Panc1 (cell line): ENCODE results near the gene MINAR2. TPM values are rescaled to one million over a fixed set of nuclear protein-coding genes. Genes with fewer than 3 reads are reported as not detected.

Source experiments
- ATAC-seq: fragments of 200-7000 bp; cut with Tn5 transposase; 2 replicates; pipeline ENCODE4 v1.9.1; 2020; ENCODE audit warnings: mild to moderate bottlenecking, moderate library complexity
- BruUV-seq: library from RNA; stranded (reverse); fragments of 400-500 nt; replicated peaks from 2 replicates; lab custom pipeline; 2021; lab: Mats Ljungman, UMichigan
- CTCF ChIA-PET: fragments of 300-600 bp; sonication (Branson Sonifier 250); formaldehyde crosslinking; loops from one replicate; lab custom pipeline; 2022; ENCODE audit warnings: antibody characterized with exemption; lab: Charles Lee
- POLR2A ChIA-PET: fragments of 300-600 bp; sonication (Branson Sonifier 250); formaldehyde crosslinking; loops from one replicate; lab custom pipeline; 2022; ENCODE audit warnings: antibody characterized with exemption; lab: Charles Lee
- DNase-seq: peaks from one replicate; pipeline ENCODE4 v3.0.0-alpha.2; 2010; ENCODE audit warnings: low read depth, low spot score
- H3K27ac ChIP-seq: 2 replicates; pipeline ENCODE4 v1.5.1; 2011; ENCODE audit warnings: mild to moderate bottlenecking, low read length, inconsistent platforms
- H3K27me3 ChIP-seq: fragments of 200-500 bp; sonication (Bioruptor generic); 2 replicates; pipeline ENCODE4 v1.6.0; 2014; ENCODE audit warnings: low read length, inconsistent platforms; ENCODE audit not compliant: control insufficient read depth, insufficient read depth
- H3K36me3 ChIP-seq: fragments of 200-500 bp; sonication (Bioruptor generic); 2 replicates; pipeline ENCODE4 v1.5.1; 2014; ENCODE audit warnings: inconsistent platforms, mild to moderate bottlenecking, low read length, moderate library complexity; ENCODE audit not compliant: control insufficient read depth, insufficient read depth
- H3K4me1 ChIP-seq: 2 replicates; pipeline ENCODE4 v1.5.1; 2011; ENCODE audit warnings: inconsistent platforms, mild to moderate bottlenecking, low read length, moderate library complexity; ENCODE audit not compliant: control insufficient read depth, insufficient read depth
- H3K4me3 ChIP-seq, 2 experiments: 2 replicates each; pipeline ENCODE4 v1.5.1; 2011 to 2012; ENCODE audit warnings: low read depth in 2 of 2, low read length in 2 of 2, mild to moderate bottlenecking in 2 of 2, inconsistent platforms in 1 of 2, moderate library complexity in 1 of 2
- H3K9me3 ChIP-seq: fragments of 200-500 bp; sonication (Bioruptor generic); 2 replicates; pipeline ENCODE4 v1.5.1; 2014; ENCODE audit warnings: low read depth, mild to moderate bottlenecking, inconsistent platforms, low read length, moderate library complexity; ENCODE audit not compliant: control insufficient read depth, insufficient read depth
- CTCF ChIP-seq: fragments of 450-650 bp; IDR thresholded peaks from 2 replicates; pipeline ENCODE4 v1.5.1; 2017; ENCODE audit warnings: mild to moderate bottlenecking
- POLR2AphosphoS5 ChIP-seq: IDR thresholded peaks from 2 replicates; pipeline ENCODE4 v1.6.1; 2012; ENCODE audit warnings: mild to moderate bottlenecking, low read depth, low read length, moderate library complexity
- SIN3A ChIP-seq: IDR thresholded peaks from 2 replicates; pipeline ENCODE4 v1.6.1; 2012; ENCODE audit warnings: low read depth, mild to moderate bottlenecking, low read length, moderate library complexity, borderline replicate concordance; ENCODE audit not compliant: insufficient read depth
- TCF7L2 ChIP-seq: IDR thresholded peaks from 2 replicates; pipeline ENCODE4 v1.6.1; 2011; ENCODE audit warnings: mild to moderate bottlenecking, low read depth, low read length, inconsistent platforms
- in situ Hi-C: cut with HindIII; loops from 2 replicates; pipeline ENCODE4 v1.10.0; 2016; ENCODE audit warnings: low sequenced_read_pairs, low pct_unique_long_range_greater_than_20kb
- intact Hi-C: fragments of 100-400 bp; cut with micrococcal nuclease; formaldehyde crosslinking; loops from one replicate; pipeline ENCODE4 v1.10.0; 2022; ENCODE audit not compliant: unreplicated experiment
- total RNA-seq: library from RNA; stranded (reverse); gene quantifications from one replicate; pipeline ENCODE4 v1.2.1, GENCODE V29; 2021; ENCODE audit not compliant: unreplicated experiment
- TF ChIP-seq, protein P1 (sequence below), 2 experiments: IDR thresholded peaks; 2 replicates each; pipeline ENCODE4 v1.6.1; 2011 to 2012; ENCODE audit warnings: low read depth in 2 of 2, control low read depth in 1 of 2, low read length in 1 of 2, mild to moderate bottlenecking in 1 of 2, moderate library complexity in 1 of 2; ENCODE audit not compliant: insufficient read depth in 1 of 2

MINAR2 gene
- total RNA-seq, 1 experiment from 2014 or later, result not detected

DNA sequence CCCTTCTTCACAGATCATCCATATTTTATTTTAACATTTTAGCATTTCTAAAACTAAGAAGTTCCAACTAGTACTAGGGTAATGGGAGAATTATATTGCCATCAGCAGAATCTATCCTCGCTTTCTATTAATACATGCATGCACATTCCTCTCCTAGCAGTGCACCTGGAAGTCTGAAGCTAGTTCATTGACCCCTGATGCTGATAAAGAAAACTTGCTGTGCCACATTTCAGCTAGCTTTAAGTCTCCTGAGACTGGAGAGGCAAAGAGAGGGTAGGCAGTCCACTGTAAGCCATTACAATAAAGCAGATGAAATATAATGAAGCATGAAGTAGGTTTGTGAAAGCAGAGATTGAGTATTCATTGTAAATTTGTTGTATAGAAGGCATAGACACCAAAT is 15.8 kb downstream of the MINAR2 start:
- Histone ChIP-seq H3K36me3 (no peaks in the 10 kb centered on the region), H3K9me3 (no peaks in the 10 kb centered on the region), H3K4me1 (no peaks in the 10 kb centered on the region), H3K27ac (no peak overlapping the region), H3K27me3 (no peaks in the 10 kb centered on the region), H3K4me3 (no peak overlapping the region)
- no TSS peak for BruUV-seq
- intact Hi-C loops, result no loop called here
- POLR2A ChIA-PET, result no interaction called here
- ATAC-seq (no peak), DNase-seq (no peak)
- TF ChIP-seq CTCF, result no peak
- no peak for TF ChIP-seq TCF7L2
- no peak for TF ChIP-seq SIN3A
- TF ChIP-seq POLR2AphosphoS5, result no peak
- TF ChIP-seq, protein P1, sequence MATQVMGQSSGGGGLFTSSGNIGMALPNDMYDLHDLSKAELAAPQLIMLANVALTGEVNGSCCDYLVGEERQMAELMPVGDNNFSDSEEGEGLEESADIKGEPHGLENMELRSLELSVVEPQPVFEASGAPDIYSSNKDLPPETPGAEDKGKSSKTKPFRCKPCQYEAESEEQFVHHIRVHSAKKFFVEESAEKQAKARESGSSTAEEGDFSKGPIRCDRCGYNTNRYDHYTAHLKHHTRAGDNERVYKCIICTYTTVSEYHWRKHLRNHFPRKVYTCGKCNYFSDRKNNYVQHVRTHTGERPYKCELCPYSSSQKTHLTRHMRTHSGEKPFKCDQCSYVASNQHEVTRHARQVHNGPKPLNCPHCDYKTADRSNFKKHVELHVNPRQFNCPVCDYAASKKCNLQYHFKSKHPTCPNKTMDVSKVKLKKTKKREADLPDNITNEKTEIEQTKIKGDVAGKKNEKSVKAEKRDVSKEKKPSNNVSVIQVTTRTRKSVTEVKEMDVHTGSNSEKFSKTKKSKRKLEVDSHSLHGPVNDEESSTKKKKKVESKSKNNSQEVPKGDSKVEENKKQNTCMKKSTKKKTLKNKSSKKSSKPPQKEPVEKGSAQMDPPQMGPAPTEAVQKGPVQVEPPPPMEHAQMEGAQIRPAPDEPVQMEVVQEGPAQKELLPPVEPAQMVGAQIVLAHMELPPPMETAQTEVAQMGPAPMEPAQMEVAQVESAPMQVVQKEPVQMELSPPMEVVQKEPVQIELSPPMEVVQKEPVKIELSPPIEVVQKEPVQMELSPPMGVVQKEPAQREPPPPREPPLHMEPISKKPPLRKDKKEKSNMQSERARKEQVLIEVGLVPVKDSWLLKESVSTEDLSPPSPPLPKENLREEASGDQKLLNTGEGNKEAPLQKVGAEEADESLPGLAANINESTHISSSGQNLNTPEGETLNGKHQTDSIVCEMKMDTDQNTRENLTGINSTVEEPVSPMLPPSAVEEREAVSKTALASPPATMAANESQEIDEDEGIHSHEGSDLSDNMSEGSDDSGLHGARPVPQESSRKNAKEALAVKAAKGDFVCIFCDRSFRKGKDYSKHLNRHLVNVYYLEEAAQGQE (IDR thresholded peaks at IDR 0.05; ENCODE audit: insufficient read depth in 1 of 2, low read depth in 2 of 2, low read length in 1 of 2), result no peak
- CTCF ChIA-PET, result interaction anchor here (0.5 kb wide), 1 partner anchor 1262 kb away, joined by 3 read pairs; no protein-coding TSS in a partner anchor
- in situ Hi-C loops, result no loop called here

GRCh38 chr5:129766798-129767197 is 18.9 kb downstream of the MINAR2 start:
- no TSS peak for BruUV-seq
- TF ChIP-seq, protein P1 (IDR thresholded peaks at IDR 0.05; ENCODE audit: insufficient read depth in 1 of 2, low read depth in 2 of 2, low read length in 1 of 2), result no peak
- TF ChIP-seq TCF7L2 (no peak), CTCF (no peak), SIN3A (no peak), POLR2AphosphoS5 (no peak)
- H3K27ac ChIP-seq, result no peak overlapping the region
- ChIA-PET POLR2A (interaction anchor here (0.7 kb wide), 1 partner anchor 235 kb away, joined by 9 read pairs; no protein-coding TSS in a partner anchor), CTCF (no interaction called here)
- no peaks in the 10 kb centered on the region for H3K4me1 ChIP-seq
- H3K27me3 ChIP-seq, result no peaks in the 10 kb centered on the region
- intact Hi-C loops (no loop called here), in situ Hi-C loops (no loop called here)
- no peak overlapping the region for H3K4me3 ChIP-seq
- DNase-seq, result no peak
- no peak for ATAC-seq
- no peaks in the 10 kb centered on the region for H3K36me3 ChIP-seq
- H3K9me3 ChIP-seq, result no peaks in the 10 kb centered on the region
